HAP-1 (cell line): Measurements from ENCODE around the gene ANKRD29.

Experiments
- DNase-seq, 2 experiments: peaks; one replicate each; pipeline ENCODE4 v3.0.0-alpha.2; 2016 to 2020; ENCODE audit warnings: low spot score in 2 of 2
- H3K27me3 ChIP-seq: fragments of 250-450 bp; sonication (Bioruptor Pico); 2 replicates; pipeline ENCODE4 v1.5.1; 2020; ENCODE audit warnings: low read depth, mild to moderate bottlenecking, moderate library complexity
- H3K36me3 ChIP-seq: fragments of 250-450 bp; sonication (Bioruptor Pico); replicated peaks from 2 replicates; pipeline ENCODE4 v1.5.1; 2020; ENCODE audit warnings: mild to moderate bottlenecking
- H3K4me1 ChIP-seq: fragments of 250-450 bp; sonication (Bioruptor Pico); 2 replicates; pipeline ENCODE4 v1.5.1; 2020; ENCODE audit warnings: mild to moderate bottlenecking
- H3K4me3 ChIP-seq: fragments of 250-450 bp; sonication (Bioruptor Pico); 2 replicates; pipeline ENCODE4 v1.5.1; 2020; ENCODE audit warnings: mild to moderate bottlenecking, moderate library complexity
- H3K9me3 ChIP-seq: fragments of 250-450 bp; sonication (Bioruptor Pico); 2 replicates; pipeline ENCODE4 v1.5.1; 2020; ENCODE audit warnings: mild to moderate bottlenecking, moderate library complexity
- in situ Hi-C: fragments of 300-500 bp; cut with MboI; formaldehyde crosslinking; loops from 3 replicates; pipeline ENCODE4 v1.14.3; 2020; ENCODE audit warnings: low sequenced_read_pairs, inconsistent platforms, mixed read lengths

Gene ANKRD29

DNA sequence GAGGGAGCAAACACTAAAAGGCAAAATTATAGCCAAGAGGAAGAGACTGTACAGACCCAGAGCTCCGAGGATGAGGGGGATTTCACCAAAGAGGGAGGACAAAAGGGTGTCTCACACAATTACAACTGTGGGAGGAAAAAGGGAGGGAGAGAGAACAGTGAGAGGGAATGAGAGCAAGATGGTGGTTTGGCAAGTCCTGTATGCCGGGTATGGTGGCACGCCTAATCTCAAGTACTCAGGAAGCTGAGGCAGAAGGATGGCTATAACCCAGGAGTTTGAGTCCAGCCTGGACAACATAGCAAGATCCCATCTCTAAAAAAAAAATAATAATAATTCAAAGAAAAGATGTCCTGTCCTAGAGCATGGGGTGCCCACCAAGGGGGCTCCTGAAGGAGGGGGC is 110.7 kb downstream of the ANKRD29 start:
- H3K36me3 ChIP-seq = peaks cover 51% of the 10 kb centered on the region
- in situ Hi-C loops = no loop called here
- no peaks in the 10 kb centered on the region for H3K27me3 ChIP-seq
- DNase-seq = no peak
- H3K4me1 ChIP-seq = no peaks in the 10 kb centered on the region
- no peak overlapping the region for H3K4me3 ChIP-seq
- H3K9me3 ChIP-seq = no peaks in the 10 kb centered on the region

DNA sequence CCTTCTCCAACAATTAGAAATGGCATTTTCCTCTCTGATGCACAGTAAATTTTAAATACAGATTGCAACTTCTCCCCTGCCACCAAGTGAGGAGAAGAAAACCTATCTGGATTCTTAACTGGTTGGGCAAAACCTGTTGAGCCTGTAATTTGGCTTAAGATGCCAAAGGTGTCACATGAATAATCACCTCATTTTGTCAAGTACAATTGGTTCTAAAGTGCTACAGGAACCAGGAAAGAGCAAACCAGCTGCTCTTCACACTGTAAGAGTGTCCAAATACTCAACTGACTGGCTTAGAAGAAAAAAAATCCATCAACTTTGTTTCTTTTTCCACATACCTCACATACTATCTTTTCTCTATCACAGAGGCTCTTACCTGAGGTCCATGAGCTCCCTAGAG is 111.8 kb downstream of the ANKRD29 start:
- Histone ChIP-seq H3K4me3 (no peak overlapping the region), H3K27me3 (no peaks in the 10 kb centered on the region), H3K9me3 (no peaks in the 10 kb centered on the region), H3K36me3 (peaks cover 57% of the 10 kb centered on the region), H3K4me1 (no peaks in the 10 kb centered on the region)
- DNase-seq = no peak
- in situ Hi-C loops = no loop called here
